CD4-positive, alpha-beta T cell treated with Interleukin-6 for 4 hours (primary cell): ENCODE results near the gene PDE4D.
"Not testable (repeated sequence)": the region's sequence is repeated elsewhere in the genome, so short reads cannot be mapped to it uniquely, and the experiment has no call there.

Source experiments
- DNase-seq: peaks from one replicate; pipeline ENCODE4 v3.0.0-alpha.2; 2020; ENCODE audit warnings: mixed read lengths

Gene PDE4D

DNA sequence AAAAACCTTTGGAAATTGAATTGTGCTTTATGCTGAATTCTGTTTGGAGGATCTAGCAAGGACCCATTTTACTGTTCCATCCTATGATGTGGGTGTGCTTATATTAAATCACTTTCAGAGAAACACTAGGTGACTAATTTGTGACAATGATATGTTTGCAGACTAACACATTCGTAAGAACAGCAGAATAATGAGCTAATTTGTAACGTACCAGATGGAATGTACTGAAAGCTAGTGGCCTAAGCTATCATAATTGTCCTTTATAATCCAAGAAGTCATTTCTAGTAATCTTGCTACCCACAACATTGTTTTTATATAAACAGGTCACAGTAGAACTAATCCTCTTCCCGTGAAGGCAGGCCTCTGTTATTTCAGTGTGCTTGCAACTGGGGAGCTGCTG, 292.5 kb downstream of the PDE4D start:
- no peak for DNase-seq

DNA sequence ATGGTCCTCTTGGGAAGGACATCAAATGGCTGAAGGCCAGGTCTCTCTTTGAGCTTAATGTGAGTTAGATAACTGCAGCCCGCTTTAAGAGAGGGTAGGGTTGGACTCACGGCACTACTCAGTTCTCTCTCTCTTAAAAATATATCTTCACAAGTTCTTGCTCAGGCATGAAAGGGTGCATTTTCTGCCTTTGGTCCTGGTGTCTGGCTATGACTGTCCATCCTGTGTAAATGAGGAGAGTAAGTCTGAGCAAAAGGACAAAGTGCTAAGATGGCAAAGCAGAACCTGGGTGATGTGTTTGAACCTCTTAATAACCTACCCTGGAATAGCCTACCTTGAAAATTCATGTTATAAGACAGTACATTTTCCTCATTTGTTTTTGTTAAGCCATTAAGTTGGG, 293.4 kb downstream of the PDE4D start:
- no peak for DNase-seq

DNA sequence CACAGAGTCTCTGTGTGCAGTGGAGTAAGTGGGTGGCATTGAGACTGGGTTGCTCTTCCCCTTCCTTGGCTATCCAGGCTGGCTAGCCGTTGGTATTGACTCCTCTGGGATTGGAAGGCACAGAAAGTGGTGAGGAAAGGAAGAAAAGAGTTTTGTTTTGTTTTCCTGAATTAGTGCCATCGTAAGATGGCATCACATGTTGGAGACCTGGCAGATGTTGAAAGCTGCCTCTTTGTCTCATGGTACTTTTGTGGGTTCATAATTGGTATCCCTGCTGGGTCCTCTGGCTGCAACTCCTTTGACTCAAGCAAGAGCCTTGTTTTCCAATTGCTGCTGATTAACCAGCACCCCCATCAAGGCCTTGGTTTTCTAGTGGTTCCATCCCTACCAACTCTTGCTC, 293.8 kb downstream of the PDE4D start:
- no peak for DNase-seq

DNA sequence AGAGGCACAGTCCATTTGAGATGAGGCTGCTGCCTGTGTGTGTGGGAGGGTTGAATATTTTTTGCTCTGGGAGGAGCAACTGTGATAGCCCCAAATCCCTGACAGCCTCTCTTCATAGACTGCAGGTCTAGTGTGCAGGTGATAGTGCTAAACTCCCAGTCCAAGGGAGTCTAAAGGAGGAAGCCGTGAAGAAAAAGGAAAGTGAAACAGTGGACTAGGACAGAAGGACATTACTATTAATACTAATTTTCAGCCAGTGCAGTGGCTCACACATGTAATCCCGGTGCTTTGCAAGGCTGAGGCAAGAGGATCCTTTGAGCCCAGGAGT, 295.0 kb downstream of the PDE4D start:
- DNase-seq, result no peak

DNA sequence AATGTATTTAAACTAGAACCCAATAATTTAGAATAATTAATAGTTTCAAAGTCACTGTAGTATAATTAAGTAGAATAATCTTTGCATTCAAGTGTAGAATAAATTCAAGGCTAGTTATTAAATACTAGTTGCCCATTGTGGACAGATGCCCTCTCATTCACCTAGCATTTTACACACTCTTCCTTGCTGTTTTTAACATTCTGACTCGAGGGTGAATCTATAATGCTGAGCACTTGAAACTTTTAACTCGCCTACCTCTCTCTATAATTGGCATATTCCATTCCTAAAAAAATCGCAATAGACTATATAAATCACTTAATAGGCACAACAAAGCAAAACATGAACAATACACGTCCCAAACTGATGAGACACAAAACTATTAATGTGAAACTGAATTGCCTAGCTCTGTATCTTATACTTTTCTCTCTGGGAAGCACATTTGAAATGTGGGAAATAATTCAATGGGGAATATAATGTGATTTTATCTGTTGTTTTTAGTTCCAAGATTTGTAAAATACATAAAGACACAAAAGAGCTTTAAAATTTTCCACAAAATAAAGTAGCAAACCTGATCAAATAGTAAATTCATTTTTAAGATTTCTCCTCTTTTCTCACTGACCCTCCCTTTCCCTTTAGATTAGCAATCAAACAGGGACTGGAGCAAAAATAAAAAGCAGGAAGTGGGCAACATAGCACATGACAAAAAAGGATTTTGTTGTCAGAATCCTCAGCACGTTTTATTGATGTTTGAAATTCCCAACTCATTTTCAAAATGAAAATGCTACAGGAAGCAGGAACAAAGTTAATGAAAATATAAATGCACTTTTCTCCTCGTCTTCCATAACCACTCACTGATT, 295.6 kb downstream of the PDE4D start:
- no peak for DNase-seq

DNA sequence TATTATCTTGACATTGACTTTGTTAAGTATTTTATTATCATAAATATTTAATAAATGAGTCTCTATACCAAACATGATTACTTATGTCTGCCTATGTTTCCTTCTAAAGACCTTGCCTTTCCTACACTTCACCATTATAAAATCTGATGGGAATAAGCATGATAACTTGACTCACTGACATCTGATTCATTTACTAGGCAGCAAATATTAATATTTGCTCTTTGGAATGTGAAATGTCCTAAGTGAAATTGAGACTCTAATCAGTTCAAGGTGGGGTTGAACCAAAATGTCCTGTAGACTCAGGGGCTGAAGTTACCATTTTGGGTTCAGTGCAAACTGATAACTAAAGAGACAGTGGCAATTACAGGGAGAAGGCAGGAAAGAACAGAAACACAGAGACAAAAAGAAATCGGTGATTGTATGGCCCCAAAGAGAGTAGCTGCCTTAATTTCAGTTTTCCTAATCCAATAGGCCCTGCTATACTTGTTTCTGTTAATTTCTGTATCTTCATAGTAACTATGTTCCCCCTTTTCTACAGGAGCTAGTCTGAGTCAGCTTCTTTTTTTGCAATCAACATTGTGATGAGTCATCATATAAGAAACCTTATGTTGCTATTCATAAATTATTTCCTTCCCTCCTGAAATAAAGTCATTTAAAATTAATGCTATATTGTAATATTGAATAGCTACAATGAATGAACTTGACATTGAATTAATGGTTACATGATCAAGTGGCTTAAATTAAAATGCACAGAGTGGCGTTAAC, 296.8 kb downstream of the PDE4D start:
- DNase-seq, result no peak

DNA sequence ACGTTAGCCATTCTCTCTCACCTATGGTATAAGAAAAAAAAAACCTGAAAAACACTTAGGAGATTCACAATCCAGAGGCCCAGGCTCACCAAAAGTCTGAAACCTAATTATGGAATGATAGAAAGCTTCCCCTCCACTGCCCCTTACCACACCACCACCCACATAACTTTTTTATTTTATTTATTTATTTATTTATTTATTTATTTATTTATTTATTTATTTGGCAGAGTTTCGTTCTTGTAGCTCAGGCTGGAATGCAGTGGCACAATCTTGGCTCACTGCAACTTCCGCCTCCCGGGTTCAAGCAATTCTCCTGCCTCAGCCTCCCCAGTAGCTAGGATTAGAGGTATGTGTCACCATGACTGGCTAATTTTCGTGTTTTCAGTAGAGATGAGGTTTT, 299.4 kb downstream of the PDE4D start:
- DNase-seq, result not testable (repeated sequence)

DNA sequence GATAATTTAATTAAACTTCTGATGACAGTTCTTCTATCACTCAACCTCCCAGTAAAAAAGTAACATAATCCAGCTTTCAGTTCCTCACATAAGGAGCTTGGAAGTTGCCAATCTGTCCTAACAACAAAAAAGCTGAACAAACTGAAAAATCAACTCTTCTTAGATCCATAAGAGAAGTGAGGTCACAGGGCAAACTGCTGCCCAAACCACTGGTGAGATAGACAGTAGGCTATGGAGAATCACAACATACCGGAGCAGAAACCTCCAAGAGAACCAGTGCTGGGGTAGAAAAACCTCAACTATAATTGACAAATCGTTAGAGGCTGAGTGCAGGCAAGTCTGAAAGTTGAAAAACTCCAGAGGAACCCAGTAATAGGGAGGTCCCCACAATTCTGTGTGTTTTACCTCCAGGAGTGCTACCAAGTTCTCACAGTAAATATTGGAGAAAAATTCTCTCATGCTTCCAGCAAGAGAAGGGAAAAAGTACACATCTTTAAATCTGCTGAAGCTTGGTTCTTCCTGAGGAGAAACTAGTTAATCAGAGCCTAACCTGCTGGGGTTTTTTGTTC, 300.0 kb downstream of the PDE4D start:
- no peak for DNase-seq

DNA sequence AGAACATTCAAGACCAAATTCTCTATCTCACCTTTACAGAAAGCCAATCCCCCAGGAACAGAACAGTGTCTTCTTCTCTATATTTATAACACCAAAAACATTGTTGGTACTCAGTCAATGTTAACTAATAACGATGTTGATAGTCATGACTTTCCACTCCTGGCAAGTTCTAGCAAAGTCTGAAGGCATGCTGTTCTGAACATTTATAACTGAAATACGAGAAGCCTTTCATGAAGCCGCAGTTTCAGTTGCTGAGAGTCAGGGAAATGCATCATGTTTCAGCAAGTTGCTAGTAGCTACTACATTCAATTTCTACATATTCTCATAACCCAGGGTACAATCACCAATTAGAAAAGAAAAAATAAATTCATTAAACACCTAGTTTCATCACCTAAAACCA, 301.4 kb downstream of the PDE4D start:
- no peak for DNase-seq

DNA sequence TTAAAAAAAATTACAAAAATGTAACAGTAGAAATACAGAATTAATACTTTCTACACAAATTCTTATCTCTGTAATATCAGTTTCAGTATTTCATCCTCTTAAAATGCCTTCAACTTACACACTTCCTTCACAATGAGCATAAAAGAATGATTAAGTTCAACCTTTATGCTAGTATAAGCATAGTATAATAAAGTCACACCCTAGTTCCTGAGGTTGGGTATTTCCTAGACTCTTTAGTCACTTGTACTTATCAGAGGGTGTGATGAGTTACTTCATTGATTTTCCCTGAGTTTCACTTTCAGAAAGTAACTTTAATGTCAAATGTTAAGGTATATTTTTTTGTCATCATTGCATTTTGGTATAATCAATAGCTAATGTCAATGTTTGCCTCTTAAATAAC, 302.4 kb downstream of the PDE4D start:
- no peak for DNase-seq

DNA sequence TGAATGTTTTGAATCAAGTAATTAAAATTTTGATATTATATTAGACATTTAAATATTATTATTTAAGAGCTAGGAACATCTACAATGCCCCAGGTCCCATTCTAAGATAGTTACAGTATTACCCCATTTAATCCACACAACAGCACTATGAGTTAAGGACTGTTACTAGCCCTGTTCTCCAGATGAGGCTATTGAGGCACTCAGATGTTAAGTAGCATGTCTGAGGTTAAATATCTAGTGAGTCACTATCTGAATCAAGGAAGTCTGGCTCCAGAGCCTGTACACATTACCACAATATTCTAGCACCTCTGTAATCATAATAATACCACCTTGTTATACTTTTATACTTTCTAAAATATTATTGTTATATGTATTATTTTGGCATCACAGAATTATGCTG, 304.6 kb downstream of the PDE4D start:
- no peak for DNase-seq

DNA sequence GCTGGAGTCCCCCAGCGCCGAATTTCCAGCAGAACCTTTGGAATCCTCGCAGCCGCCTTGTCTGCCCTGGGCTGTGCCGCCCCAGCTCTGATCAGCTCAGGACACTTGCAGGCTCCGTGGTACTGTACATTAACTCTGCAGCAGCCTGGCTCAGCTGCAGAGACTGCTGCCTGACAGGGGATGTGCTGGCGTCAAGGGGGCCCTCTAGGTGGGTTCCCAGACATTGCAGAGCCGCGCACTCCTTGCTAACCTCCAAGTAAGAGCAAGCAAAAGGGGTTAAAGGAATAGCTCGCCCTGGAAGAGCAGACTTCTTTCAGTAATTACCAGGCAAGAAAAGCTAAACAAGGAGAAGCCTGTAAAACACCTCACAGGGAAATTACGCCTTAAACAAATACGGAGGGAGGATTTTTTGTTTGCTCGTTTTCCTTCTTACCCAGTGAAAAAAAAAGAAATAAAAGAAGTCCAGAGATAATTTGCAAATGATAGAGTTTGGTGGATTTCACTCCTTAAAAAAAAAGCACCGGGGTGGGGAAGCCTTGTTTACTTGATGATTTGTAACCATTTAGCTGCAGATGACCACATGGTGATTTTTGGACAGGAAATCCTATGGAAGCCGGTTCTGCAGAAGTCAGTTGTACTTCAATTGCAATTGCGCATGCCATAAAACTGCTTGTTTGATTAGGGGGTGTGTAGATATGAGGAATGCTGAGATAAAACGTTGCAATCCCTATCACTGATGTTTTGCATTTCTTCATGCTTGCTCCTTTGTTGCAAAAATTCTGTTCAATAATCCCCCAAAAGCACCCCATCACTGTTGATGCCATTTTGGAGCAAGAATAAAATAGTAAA, 305.8 kb downstream of the PDE4D start:
- no peak for DNase-seq

DNA sequence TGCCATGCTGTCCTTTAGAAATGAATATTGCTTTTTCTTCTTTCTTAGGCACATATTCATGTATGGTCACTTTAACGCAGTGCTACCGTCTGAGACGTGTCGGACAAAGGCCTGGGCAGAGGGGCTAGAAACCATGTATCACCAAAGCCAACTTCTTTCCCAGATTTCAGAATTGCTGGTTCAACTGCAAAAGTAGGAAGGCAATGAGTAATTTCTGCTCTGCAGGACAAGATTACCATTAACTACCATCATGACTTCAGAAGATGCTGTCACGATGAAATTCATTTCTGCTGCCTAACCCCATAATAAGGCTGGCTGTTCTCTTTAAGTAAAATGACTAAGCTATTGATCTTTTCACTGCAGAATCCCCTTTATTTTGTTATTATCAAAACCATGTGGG, 306.7 kb downstream of the PDE4D start:
- no peak for DNase-seq

DNA sequence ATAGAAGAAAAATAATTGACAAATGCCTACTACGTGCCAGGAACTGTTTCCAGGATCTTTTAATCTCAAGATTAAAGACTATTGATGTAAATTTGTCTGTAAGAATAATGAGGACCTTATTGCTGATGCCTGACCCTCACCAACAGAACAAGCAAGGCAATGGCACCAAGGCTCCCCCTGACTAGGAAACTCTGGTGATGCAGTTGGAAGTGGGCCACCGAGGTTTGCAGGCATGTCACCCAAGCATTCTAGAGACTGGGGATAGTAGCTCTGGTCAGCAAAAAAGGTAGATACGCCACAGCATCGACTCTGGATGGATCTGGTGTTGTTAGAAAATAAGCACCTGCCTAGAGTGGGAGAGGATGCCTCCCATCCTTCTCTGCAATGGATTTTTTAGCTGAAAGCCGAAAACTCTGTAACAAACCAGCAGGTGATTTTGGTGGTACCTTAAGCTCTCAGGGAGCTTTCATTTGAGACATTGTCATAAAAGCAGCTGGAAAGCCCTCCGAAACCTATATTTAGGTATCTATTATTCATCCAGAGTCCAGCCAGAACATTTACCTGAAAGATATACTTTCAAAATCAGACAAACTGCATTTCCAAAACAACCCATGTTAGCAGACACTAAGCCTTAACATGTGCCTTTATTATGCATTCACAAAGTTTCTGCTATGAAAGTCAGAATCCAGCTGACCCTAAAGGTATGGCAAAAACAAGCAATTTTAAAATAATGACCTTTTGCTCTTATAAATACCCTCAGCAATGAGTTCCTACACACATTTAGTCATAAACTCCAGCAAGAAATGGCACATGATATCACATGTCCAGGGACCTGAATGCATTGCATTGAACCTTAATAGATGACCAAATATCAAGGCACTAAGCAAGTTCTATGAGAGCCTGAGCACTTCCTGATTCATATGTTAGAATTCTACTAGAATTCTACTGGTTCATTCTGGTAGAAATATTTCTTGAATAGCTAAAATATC, 308.4 kb downstream of the PDE4D start:
- no peak for DNase-seq

DNA sequence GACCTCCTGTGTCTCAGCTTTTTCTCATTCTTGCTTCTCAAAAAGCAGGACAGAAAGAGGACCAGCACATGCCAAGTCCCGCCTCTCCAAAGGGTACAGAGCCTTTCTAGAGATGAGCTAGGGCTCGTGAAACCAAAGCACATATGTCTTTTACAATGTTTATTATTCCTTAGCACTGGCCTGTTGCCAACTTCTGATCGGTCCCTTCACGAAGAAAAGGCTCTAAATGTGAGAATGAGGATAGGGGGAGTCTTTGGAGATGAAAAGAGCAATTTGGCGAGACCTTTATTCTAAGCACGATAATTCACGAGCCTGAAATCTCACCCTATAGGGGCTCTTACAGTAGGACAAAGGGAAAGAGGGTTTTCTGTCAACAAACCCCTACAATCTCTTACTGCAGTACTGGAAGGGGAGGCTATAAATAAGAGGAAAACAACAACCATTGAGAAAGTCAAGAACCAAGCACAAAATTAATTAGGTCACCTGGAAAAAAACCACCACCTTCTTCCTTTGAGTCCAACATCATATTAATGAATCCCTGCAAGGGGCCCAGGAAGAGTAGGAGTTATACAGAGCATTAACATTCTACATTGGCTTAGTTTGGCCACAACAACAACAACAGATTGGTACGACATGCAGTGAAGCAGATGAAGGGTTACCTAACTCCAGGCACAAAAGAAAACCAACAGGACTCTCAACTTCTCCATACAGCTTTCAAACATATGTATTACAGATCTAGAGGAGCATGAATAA, 309.5 kb downstream of the PDE4D start:
- no peak for DNase-seq

DNA sequence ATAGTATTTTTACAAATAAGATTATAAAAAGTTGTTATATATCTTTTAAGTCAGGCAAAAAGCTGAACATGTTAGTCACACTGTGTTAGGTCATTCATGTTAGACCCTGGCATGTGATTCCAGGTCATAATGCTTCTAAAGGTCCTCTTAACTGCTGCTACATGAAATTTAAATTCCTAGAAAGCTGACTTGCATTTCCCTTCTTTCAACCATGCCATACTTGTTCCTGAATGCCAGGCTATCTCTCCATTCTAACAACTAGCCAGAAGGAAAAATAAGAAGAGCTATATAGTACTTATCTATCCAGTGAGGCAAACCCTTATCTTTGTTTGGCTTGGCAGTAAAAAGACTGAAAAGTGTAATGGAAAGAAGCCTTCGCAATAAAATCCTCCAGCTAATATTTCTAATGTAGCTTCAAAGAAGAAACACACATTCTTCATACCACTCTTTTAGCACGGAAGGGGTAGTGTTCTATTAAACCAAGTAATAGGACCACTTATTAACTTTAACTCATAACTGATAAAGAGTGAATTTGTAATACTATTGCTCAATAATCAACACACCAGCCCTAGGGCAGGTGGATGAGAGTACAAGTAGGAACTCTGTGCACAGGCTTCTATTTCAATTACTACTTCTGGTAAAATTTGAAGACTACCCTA, 310.2 kb downstream of the PDE4D start:
- no peak for DNase-seq

DNA sequence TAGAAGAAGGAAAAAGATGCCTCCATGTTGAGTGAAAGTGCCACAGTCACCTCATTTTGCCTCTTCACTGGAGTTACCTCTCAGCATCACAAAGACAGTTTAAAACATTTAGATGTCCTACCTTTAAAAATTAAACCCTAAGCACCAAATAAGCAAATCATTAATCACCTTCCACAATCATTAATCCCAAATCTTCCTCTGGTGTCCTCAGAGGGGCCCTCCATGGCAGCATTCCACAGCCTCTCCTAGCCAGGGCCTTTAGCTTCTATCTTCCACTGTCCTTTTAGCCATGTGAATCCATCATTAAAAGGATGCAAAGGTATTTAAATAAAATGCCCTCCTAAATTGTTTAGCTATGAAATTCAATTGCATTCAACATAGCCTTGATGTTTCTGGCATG, 310.8 kb downstream of the PDE4D start:
- DNase-seq, result no peak

DNA sequence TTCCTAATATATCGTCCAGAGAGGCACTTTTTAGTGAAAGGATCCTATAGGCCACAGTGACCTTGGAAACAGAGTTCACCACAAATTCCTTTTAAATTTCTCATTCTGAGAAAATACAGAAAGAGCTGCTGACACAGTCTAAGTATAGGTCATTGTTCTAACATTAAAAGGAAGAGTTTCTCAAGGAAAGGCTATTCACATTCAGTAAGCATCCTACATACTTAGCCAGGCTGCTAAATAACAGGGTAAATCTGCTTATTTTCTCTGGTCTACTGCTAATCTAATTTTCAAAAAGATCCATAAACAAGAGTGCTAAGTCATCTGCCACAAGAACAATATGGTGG, 313.7 kb downstream of the PDE4D start:
- DNase-seq, result no peak

DNA sequence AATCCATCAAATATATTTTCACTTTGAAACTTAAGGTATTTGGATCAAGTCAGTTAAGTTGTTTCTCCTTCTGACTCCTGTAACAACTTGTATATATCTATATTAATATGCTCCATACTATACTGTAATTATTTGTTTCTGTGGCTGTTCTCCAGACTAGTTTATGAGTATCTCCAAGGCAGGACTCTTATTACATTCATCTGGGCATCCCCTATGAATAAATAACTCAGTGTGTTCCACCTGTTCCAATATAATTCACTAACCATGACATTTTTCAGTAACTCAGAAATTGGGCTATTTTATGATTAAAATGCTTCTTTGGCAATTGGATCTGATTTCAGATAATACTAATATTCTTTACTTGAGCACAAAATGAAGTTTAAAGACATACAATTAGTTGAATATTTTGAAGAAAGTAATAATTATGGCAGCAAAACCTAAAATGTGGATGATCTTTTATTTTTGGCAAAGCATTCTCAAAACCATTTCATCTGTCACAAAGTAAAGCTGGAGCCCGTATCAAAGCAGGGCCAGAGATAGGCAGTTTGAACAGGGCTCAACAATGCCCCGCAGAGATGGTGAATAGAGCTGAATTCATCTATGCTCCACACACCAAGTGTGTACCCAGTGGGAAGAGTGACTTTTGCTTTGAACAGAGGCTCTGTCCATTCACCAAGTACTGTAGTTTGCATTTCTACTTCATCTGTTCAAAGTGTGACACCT, 314.3 kb downstream of the PDE4D start:
- no peak for DNase-seq

DNA sequence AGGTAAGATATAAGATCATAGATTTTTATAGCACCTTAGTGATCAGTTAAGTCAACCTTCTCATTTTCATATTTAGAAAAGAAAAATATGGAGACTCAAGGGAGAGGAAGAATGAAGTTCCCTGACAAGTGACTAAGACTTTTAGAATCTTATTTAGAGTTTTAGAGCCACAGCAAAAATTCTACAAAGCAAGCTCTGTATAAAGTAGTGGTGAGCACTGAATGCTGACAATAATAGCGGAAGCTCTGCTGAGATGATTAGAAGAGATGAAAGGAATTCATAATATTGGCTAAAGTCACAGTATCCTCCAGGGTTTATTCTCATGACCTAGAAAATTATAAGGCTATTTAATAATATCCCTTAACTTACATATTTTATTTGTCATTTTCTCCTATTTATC, 316.0 kb downstream of the PDE4D start:
- DNase-seq, result no peak
